ENCODE measurements around the gene ARHGAP28.

The ARHGAP28 gene

DNA sequence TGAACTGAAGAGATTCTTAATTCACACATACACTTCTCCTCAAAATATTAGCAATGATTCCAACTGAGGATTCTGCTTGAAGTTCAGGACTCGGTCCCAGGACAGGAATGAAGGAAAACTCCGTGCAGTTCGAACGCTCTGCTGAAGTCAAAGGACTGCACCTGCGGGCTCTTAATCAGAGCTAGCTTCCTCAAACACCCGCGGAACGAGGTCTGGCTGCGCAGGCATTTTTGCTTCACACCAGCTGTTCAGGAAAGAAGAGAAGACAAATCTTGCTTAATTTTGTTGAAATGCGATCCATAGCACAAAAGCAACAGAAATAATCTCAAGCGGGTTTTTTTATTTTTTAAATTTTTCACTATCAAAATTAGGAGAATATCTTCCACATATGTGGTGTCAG is 212.5 kb downstream of the ARHGAP28 start:
- Histone ChIP-seq H3K4me3 (ENCODE audit: low read depth, low read length) (no peak overlapping the region), H3K27ac (no peak overlapping the region), H3K36me3 (replicated peaks) (peaks cover 2% of the 10 kb centered on the region), H3K27me3 (replicated peaks) (no peaks in the 10 kb centered on the region)
- TF ChIP-seq, protein P1, sequence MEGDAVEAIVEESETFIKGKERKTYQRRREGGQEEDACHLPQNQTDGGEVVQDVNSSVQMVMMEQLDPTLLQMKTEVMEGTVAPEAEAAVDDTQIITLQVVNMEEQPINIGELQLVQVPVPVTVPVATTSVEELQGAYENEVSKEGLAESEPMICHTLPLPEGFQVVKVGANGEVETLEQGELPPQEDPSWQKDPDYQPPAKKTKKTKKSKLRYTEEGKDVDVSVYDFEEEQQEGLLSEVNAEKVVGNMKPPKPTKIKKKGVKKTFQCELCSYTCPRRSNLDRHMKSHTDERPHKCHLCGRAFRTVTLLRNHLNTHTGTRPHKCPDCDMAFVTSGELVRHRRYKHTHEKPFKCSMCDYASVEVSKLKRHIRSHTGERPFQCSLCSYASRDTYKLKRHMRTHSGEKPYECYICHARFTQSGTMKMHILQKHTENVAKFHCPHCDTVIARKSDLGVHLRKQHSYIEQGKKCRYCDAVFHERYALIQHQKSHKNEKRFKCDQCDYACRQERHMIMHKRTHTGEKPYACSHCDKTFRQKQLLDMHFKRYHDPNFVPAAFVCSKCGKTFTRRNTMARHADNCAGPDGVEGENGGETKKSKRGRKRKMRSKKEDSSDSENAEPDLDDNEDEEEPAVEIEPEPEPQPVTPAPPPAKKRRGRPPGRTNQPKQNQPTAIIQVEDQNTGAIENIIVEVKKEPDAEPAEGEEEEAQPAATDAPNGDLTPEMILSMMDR (IDR thresholded peaks at IDR 0.05; ENCODE audit: low read depth, low read length, missing control alignments) = no peak
- in situ Hi-C loops (cut with HindIII; ENCODE audit: low pct_ligation_motif_present, low sequenced_read_pairs) = no loop called here
- no peak for DNase-seq

DNA sequence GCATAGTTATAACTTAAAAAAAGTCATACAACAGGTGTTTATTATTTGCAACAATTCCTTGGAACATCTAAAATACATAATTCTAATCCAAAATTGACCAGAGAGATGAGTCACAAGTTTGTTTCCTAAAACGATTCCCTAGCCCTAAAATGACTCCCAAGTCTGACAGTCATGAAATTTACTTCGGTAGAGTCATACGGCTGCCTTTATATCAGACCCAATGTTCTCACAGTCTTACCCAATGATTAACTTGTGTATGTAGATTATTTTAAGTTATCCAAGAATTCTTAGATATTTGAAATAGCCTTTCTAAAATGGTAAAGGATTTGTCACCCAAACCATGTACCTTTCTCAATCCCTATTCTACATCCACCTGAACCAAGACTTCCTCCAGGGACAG is 213.2 kb downstream of the ARHGAP28 start:
- H3K4me3 ChIP-seq (ENCODE audit: low read depth, low read length) = no peak overlapping the region
- H3K36me3 ChIP-seq (replicated peaks) = peaks cover 5% of the 10 kb centered on the region
- in situ Hi-C loops (cut with HindIII; ENCODE audit: low pct_ligation_motif_present, low sequenced_read_pairs) = no loop called here
- TF ChIP-seq, protein P1 (IDR thresholded peaks at IDR 0.05; ENCODE audit: low read depth, low read length, missing control alignments) = no peak
- H3K27ac ChIP-seq = no peak overlapping the region
- no peak for DNase-seq
- H3K27me3 ChIP-seq (replicated peaks) = no peaks in the 10 kb centered on the region

- no peak overlapping the region for H3K27ac ChIP-seq
- no peaks in the 10 kb centered on the region for H3K27me3 ChIP-seq (replicated peaks)
- in situ Hi-C loops (cut with HindIII; ENCODE audit: low pct_ligation_motif_present, low sequenced_read_pairs) = no loop called here
- DNase-seq = no peak
- TF ChIP-seq, protein P1 (IDR thresholded peaks at IDR 0.05; ENCODE audit: low read depth, low read length, missing control alignments) = no peak
- peaks cover 5% of the 10 kb centered on the region for H3K36me3 ChIP-seq (replicated peaks)
- H3K4me3 ChIP-seq (ENCODE audit: low read depth, low read length) = no peak overlapping the region
These were observed 213.6 kb downstream of the ARHGAP28 start for GRCh38 chr18:6943143-6943542.

DNA sequence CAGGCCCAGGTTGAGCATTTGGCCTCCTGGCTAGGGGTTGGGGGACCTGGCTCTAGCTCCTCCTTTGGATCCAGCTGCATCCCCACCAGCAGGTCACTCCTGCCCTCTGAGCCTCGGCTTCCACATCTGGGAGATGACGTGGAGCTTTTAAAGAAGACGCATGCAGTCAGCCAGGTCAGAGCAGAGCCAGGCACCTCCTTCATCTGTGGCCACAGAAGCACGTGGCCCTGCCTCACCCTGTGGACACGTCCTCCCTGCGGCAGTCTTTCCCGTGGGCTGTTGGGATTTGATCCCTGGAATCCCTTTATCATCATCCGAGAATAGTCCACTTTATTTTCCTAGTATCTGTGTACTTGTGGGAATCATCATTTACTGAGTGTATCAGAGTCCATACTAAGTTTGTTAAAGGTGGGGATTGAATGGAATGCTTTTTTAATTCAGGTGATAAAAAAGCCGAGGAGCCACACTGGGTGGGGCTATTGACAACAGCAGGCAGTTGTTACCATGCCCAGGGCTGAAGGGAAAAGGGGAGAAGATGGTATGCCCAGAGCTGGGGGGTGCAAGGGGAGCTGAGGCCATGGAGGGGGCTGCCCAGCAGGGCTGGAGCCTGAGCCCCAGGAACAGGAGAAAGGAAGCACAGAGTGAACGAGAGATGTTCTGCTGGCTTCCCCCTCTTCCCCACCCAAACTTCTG is 218.0 kb downstream of the ARHGAP28 start:
- in situ Hi-C loops (cut with HindIII; ENCODE audit: low pct_ligation_motif_present, low sequenced_read_pairs) = no loop called here

GRCh38 chr18:6948281-6949055 is 219.0 kb downstream of the ARHGAP28 start:
- in situ Hi-C loops (cut with HindIII; ENCODE audit: low pct_ligation_motif_present, low sequenced_read_pairs) = no loop called here
- Histone ChIP-seq H3K27me3 (replicated peaks) (no peaks in the 10 kb centered on the region), H3K36me3 (replicated peaks) (peaks cover 4% of the 10 kb centered on the region), H3K27ac (no peak overlapping the region), H3K4me3 (ENCODE audit: low read depth, low read length) (no peak overlapping the region)
- TF ChIP-seq, protein P1 (IDR thresholded peaks at IDR 0.05; ENCODE audit: low read depth, low read length, missing control alignments) = no peak
- DNase-seq = no peak

More for the DNA sequence above, 218.0 kb downstream of the ARHGAP28 start:
- Histone ChIP-seq H3K27me3 (replicated peaks) (no peaks in the 10 kb centered on the region), H3K36me3 (replicated peaks) (peaks cover 4% of the 10 kb centered on the region), H3K27ac (no peak overlapping the region), H3K4me3 (ENCODE audit: low read depth, low read length) (no peak overlapping the region)
- TF ChIP-seq, protein P1 (IDR thresholded peaks at IDR 0.05; ENCODE audit: low read depth, low read length, missing control alignments) = no peak
- DNase-seq = no peak
